Ascending aorta (tissue), 2 donors: ENCODE data around the gene GRK1. TPM values are rescaled to one million over a fixed set of nuclear protein-coding genes. Genes with fewer than 3 reads are reported as not detected.

Experiments
- DNase-seq, 2 donors: peaks; one replicate each; pipeline ENCODE4 v3.0.0-alpha.2; 2019; ENCODE audit warnings: low spot score in 2 of 2
- H3K27ac ChIP-seq, 2 donors: fragments of 200-600 bp; sonication (generic); one replicate each; pipeline ENCODE4 v1.5.1; 2016 to 2017; ENCODE audit warnings: mild to moderate bottlenecking in 1 of 2
- H3K27me3 ChIP-seq: fragments of 200-600 bp; sonication (generic); one replicate; pipeline ENCODE4 v1.5.1; 2017
- H3K36me3 ChIP-seq, 2 donors: fragments of 200-600 bp; sonication (generic); one replicate each; pipeline ENCODE4 v1.5.1; 2016
- H3K4me1 ChIP-seq, 2 donors: fragments of 200-600 bp; sonication (generic); one replicate each; pipeline ENCODE4 v1.5.1; 2016 to 2017; ENCODE audit warnings: mild to moderate bottlenecking in 1 of 2
- H3K4me3 ChIP-seq, 2 donors: fragments of 200-600 bp; sonication (generic); one replicate each; pipeline ENCODE4 v1.5.1; 2016 to 2017; ENCODE audit warnings: mild to moderate bottlenecking in 1 of 2
- H3K9me3 ChIP-seq, 2 donors: fragments of 200-600 bp; sonication (generic); one replicate each; pipeline ENCODE4 v1.5.1; 2016
- intact Hi-C: fragments of 100-400 bp; cut with DNase I; formaldehyde crosslinking; loops from one replicate; pipeline ENCODE4 v1.15.1; 2023
- total RNA-seq: library from RNA; depleted of rRNA; stranded (reverse); fragments of >200 nt; gene quantifications from one replicate; pipeline ENCODE4 v1.1.0, GENCODE V29; 2016
- TF ChIP-seq, protein P1 (sequence below), 3 experiments: fragments of 200-600 bp in 2 of 3; fragments of 450-650 bp in 1 of 3; sonication (generic) in 2 of 3; IDR thresholded peaks; one replicate each; pipeline ENCODE4 v1.5.1; 2016 to 2019; ENCODE audit warnings: antibody characterized with exemption in 3 of 3, mild to moderate bottlenecking in 1 of 3, moderate library complexity in 1 of 3

Gene GRK1
- total RNA-seq, 1 donor from 2014 or later: not detected

- no peak for DNase-seq
These were observed 719 bp upstream of the GRK1 start for GRCh38 chr13:113666329-113666670.

DNA sequence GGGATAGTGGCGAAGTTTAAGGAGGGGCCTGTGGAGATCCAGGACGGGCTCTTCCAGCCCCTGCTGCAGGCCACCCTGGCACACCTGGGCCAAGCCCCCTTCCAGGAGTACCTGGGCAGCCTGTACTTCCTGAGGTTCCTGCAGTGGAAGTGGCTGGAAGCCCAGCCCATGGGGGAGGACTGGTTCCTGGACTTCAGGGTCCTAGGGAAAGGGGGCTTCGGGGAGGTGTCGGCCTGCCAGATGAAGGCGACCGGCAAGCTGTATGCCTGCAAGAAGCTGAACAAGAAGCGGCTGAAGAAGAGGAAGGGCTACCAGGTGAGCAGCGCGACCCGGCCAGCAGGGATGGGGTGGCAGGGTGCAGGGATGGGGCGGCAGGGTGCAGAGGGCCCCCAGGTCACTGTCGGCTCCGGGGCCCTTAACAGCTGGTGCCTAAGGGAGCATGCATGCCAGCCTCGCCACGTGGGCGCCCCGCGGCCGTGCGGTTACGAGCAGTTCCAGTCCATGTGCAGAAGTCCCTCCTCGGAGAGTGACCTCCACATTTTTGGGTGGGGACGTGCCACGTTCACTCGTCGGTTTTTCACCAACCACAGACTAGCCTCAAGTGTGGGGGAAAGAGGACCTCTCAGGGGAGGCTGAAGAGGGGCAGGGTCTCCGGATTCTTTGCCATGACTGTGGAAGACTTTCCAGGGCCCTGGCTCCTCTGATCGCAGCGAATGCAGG is 912 bp downstream of the GRK1 start:
- H3K4me3 ChIP-seq: no peak overlapping the region
- H3K36me3 ChIP-seq: no peaks in the 10 kb centered on the region
- TF ChIP-seq, protein P1, sequence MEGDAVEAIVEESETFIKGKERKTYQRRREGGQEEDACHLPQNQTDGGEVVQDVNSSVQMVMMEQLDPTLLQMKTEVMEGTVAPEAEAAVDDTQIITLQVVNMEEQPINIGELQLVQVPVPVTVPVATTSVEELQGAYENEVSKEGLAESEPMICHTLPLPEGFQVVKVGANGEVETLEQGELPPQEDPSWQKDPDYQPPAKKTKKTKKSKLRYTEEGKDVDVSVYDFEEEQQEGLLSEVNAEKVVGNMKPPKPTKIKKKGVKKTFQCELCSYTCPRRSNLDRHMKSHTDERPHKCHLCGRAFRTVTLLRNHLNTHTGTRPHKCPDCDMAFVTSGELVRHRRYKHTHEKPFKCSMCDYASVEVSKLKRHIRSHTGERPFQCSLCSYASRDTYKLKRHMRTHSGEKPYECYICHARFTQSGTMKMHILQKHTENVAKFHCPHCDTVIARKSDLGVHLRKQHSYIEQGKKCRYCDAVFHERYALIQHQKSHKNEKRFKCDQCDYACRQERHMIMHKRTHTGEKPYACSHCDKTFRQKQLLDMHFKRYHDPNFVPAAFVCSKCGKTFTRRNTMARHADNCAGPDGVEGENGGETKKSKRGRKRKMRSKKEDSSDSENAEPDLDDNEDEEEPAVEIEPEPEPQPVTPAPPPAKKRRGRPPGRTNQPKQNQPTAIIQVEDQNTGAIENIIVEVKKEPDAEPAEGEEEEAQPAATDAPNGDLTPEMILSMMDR (IDR thresholded peaks at IDR 0.05): no peak
- no peaks in the 10 kb centered on the region for H3K27me3 ChIP-seq
- DNase-seq: peak in 1 of 2 donors; percentile 49
- H3K9me3 ChIP-seq: no peaks in the 10 kb centered on the region
- H3K27ac ChIP-seq: no peak overlapping the region
- intact Hi-C loops: no loop called here
- no peaks in the 10 kb centered on the region for H3K4me1 ChIP-seq

More at GRCh38 chr13:113666329-113666670, 719 bp upstream of the GRK1 start:
- TF ChIP-seq, protein P1 (IDR thresholded peaks at IDR 0.05): no peak
- H3K27ac ChIP-seq: no peak overlapping the region
- no peaks in the 10 kb centered on the region for H3K36me3 ChIP-seq
- intact Hi-C loops: no loop called here
- H3K4me3 ChIP-seq: no peak overlapping the region
- peaks cover 0 to 8% of the 10 kb centered on the region in 2 donors for H3K9me3 ChIP-seq
- no peaks in the 10 kb centered on the region for H3K27me3 ChIP-seq
- H3K4me1 ChIP-seq: no peaks in the 10 kb centered on the region

GRCh38 chr13:113668491-113668971 is 1.5 kb downstream of the GRK1 start:
- intact Hi-C loops: no loop called here
- Histone ChIP-seq H3K27ac (no peak overlapping the region), H3K27me3 (no peaks in the 10 kb centered on the region), H3K9me3 (no peaks in the 10 kb centered on the region), H3K36me3 (no peaks in the 10 kb centered on the region), H3K4me3 (no peak overlapping the region), H3K4me1 (no peaks in the 10 kb centered on the region)
- TF ChIP-seq, protein P1 (IDR thresholded peaks at IDR 0.05): no peak
- DNase-seq: peak in 1 of 2 donors; percentile 54

DNA sequence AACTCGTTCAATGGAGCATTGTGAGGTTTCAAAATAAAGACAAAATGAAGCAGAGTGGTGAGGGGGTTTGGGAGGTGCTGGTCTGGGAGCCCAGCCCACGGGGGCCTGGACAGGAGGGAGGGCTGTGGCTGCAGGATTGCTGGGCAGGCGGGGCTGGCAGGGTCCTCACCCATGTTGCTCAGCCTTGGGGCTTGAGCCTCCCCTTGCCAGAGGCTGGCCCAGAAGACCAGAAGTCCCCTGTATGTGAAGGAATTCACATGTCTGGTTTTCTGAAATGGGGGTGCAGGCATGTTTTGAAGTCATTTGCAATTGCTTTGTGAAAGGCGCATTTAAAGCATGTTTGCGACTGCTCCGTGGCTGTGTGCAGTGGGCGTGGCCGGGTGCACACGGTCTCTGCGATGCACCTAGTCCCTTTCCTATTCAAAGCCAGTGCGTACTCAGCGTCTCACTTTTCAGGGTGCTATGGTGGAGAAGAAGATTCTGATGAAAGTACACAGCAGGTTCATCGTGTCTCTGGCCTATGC is 2.3 kb downstream of the GRK1 start:
- no peak for DNase-seq
- intact Hi-C loops: no loop called here
- TF ChIP-seq, protein P1 (IDR thresholded peaks at IDR 0.05): no peak
- Histone ChIP-seq H3K27me3 (no peaks in the 10 kb centered on the region), H3K36me3 (no peaks in the 10 kb centered on the region), H3K4me1 (no peaks in the 10 kb centered on the region), H3K9me3 (no peaks in the 10 kb centered on the region), H3K4me3 (no peak overlapping the region), H3K27ac (no peak overlapping the region)

DNA sequence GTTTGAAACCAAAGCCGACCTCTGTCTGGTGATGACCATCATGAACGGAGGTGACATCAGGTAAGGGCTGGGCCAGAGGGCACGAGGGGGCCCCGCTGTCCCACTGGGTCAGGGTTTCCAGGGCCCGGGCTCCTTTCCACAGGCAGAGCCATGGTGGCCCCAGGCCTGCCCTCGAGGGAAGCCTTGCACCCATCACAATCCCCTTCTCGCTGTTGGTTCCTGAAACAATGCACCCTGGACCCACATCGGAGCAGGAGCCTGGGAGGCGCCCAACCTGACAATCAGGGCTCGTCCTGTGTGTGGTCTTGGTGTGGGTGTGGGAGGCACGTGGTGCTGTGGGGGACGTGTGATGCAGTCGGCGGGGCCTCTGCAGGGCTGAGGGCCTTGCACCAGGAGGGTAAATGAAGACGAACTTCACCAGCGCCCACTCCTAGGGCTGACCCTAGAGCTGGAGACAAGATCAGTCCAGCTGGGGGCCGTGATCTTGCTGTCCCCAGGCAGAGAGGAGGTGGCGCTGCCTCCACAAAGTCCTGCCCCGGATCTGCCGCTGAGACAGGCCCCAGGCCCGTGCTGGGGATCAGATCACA is 2.8 kb downstream of the GRK1 start:
- no peaks in the 10 kb centered on the region for H3K27me3 ChIP-seq
- peak in 1 of 2 donors; percentile 59 for DNase-seq
- no peak overlapping the region for H3K4me3 ChIP-seq
- H3K36me3 ChIP-seq: no peaks in the 10 kb centered on the region
- H3K4me1 ChIP-seq: no peaks in the 10 kb centered on the region
- intact Hi-C loops: no loop called here
- TF ChIP-seq, protein P1 (IDR thresholded peaks at IDR 0.05): no peak
- no peak overlapping the region for H3K27ac ChIP-seq
- H3K9me3 ChIP-seq: no peaks in the 10 kb centered on the region
